Pancreas (tissue), 10 donors: ENCODE measurements around the gene CD24. TPM values are rescaled to one million over a fixed set of nuclear protein-coding genes. Genes with fewer than 3 reads are reported as not detected.
A peak's percentile ranks its signal among the peaks of the same experiment; 100 is the strongest.

ENCODE experiments used
- ATAC-seq, 4 donors: fragments of 200-7000 bp; cut with Tn5 transposase; one replicate each; pipeline versions ENCODE4 v1.8.0 to v1.9.1; 2020; ENCODE audit warnings: mild to moderate bottlenecking in 4 of 4, moderate library complexity in 4 of 4
- DNase-seq, 6 donors: peaks; one replicate each; pipeline ENCODE4 v3.0.0-alpha.2; 2020
- FAIRE-seq: peaks from 2 replicates; lab custom pipeline; 2012; peaks lifted over from hg19 to GRCh38; lab: Jason Lieb, UNC
- H3K27ac ChIP-seq, 4 donors: fragments of 200-600 bp; sonication (generic); 1 replicate in 3 of 4; 2 replicates in 1 of 4; pipeline versions ENCODE4 v1.5.0 to v1.8.0; 2020
- H3K27me3 ChIP-seq, 4 donors: fragments of 200-600 bp; one replicate each; pipeline ENCODE4 v1.8.0; 2021
- H3K36me3 ChIP-seq, 3 donors: fragments of 200-600 bp; sonication (generic) in 1 of 3; one replicate each; pipeline versions ENCODE4 v1.5.0 to v1.8.0; 2020 to 2021
- H3K4me1 ChIP-seq, 3 donors: fragments of 200-600 bp; one replicate each; pipeline ENCODE4 v1.8.0; 2021
- H3K4me3 ChIP-seq, 4 donors: fragments of 200-600 bp; sonication (generic) in 2 of 4; one replicate each; pipeline versions ENCODE4 v1.5.0 to v1.8.0; 2020 to 2021
- H3K9me3 ChIP-seq, 4 donors: fragments of 200-600 bp; one replicate each; pipeline ENCODE4 v1.8.0; 2021
- CTCF ChIP-seq, 4 donors: fragments of 200-600 bp; sonication (generic) in 3 of 4; IDR thresholded peaks; one replicate each; pipeline versions ENCODE4 v1.5.0 to v1.8.0; 2021; ENCODE audit warnings: antibody characterized with exemption in 4 of 4
- WGBS, 2 donors: extraction: QIAGEN DNeasy Blood & Tissue Kit; methylation state at CpG; one replicate each; pipeline ENCODE4 v1.1.7; 2013; 5-methylcytosine and 5-hydroxymethylcytosine counted together
- intact Hi-C, 3 donors: fragments of 100-400 bp; cut with DNase I; formaldehyde crosslinking; loops; one replicate each; pipeline versions ENCODE4 v1.11.1 to v1.14.2; 2022
- polyA plus RNA-seq, 2 donors: library from polyadenylated mRNA; stranded (reverse); fragments of 200-250 nt; gene quantifications; one replicate each; pipeline ENCODE4 v1.2.3, GENCODE V29; 2013
- total RNA-seq, 6 donors: library from RNA; stranded (reverse); fragmentation: NEBNext Ultra II Directional in 4 of 6; extraction: Animal tissue kit (Norgen Biotek cat#: 25700) in 4 of 6; gene quantifications; one replicate each; pipeline versions ENCODE4 v1.2.1 to v1.2.4, GENCODE V29; 2021 to 2023
- donor health status: healthy with polysubstance abuse.
- donor health status: DM: no; HTN: no; CAD: no; lungs with moderate emphysema.
- donor health status: DM: no; HTN: no; CAD: no.
- donor health status: control.
- donor health status: control.
- donor health status: Bipolar disorder and iron deficiency.
- donor health status: DM: yes; HTN: yes; CAD: no.
- donor health status: DM: no; HTN: no; CAD: no.
- donor health status: DM: no; HTN: no; CAD: no.
- donor health status: DM: yes; HTN: yes; CAD: no.

Gene CD24
- total and polyA plus RNA-seq, 8 donors, result 333 to 874 (median 659) TPM

- intact Hi-C loops, result loop anchor here in 1 of 3 donors (5.0 kb wide), 1 partner anchor 179 kb away; no protein-coding TSS in a partner anchor
- Histone ChIP-seq H3K4me3 (no peak overlapping the region), H3K27ac (peak overlapping the region in 1 of 4 donors; percentile 55), H3K27me3 (no peaks in the 10 kb centered on the region), H3K36me3 (peaks cover 0 to 11% (median 0%) of the 10 kb centered on the region in 3 donors), H3K4me1 (no peaks in the 10 kb centered on the region), H3K9me3 (no peaks in the 10 kb centered on the region)
- FAIRE-seq (no peak), DNase-seq (no peak), ATAC-seq (no peak)
- 86% methylated on average over 1 of the region's 1 CpG for whole genome bisulfite sequencing, 2 donors
- TF ChIP-seq CTCF (IDR thresholded peaks at IDR 0.05), result peak in 1 of 4 donors; percentile 11
Measured at GRCh38 chr6:106966229-106966628, 8.3 kb downstream of the CD24 start.

GRCh38 chr6:106964954-106965353, 9.6 kb downstream of the CD24 start:
- Histone ChIP-seq H3K36me3 (peaks cover 0 to under 1% (median 0%) of the 10 kb centered on the region in 3 donors), H3K4me3 (no peak overlapping the region), H3K4me1 (no peaks in the 10 kb centered on the region), H3K9me3 (no peaks in the 10 kb centered on the region), H3K27ac (no peak overlapping the region), H3K27me3 (no peaks in the 10 kb centered on the region)
- 26 to 32% methylated on average over 1 of the region's 1 CpG for WGBS, 2 donors
- TF ChIP-seq CTCF (IDR thresholded peaks at IDR 0.05), result no peak
- intact Hi-C loops, result loop anchor here in 1 of 3 donors (5.0 kb wide), 1 partner anchor 178 kb away; no protein-coding TSS in a partner anchor
- no peak for DNase-seq
- no peak for FAIRE-seq
- no peak for ATAC-seq

- ATAC-seq (no peak), FAIRE-seq (no peak), DNase-seq (no peak)
- WGBS, 2 donors, result 91 to 94% methylated on average over 1 of the region's 1 CpG
- Histone ChIP-seq H3K4me3 (no peak overlapping the region), H3K27ac (no peak overlapping the region), H3K9me3 (no peaks in the 10 kb centered on the region), H3K4me1 (no peaks in the 10 kb centered on the region), H3K27me3 (no peaks in the 10 kb centered on the region), H3K36me3 (no peaks in the 10 kb centered on the region)
- intact Hi-C loops, result no loop called here
- TF ChIP-seq CTCF (IDR thresholded peaks at IDR 0.05), result no peak
Measured at GRCh38 chr6:106964099-106964498, 10.4 kb downstream of the CD24 start.

- no peak overlapping the region for H3K27ac ChIP-seq
- intact Hi-C loops, result no loop called here
- H3K4me3 ChIP-seq, result no peak overlapping the region
- H3K9me3 ChIP-seq, result no peaks in the 10 kb centered on the region
- 90 to 93% methylated on average over 4 of the region's 4 CpGs for WGBS, 2 donors
- DNase-seq (no peak), ATAC-seq (no peak), FAIRE-seq (no peak)
- no peaks in the 10 kb centered on the region for H3K36me3 ChIP-seq
- H3K27me3 ChIP-seq, result no peaks in the 10 kb centered on the region
- H3K4me1 ChIP-seq, result no peaks in the 10 kb centered on the region
- no peak for TF ChIP-seq CTCF (IDR thresholded peaks at IDR 0.05)
Measured at GRCh38 chr6:106963544-106963943, 11.0 kb downstream of the CD24 start.

GRCh38 chr6:106961801-106962200, 12.7 kb downstream of the CD24 start:
- Histone ChIP-seq H3K27ac (no peak overlapping the region), H3K4me1 (no peaks in the 10 kb centered on the region), H3K27me3 (no peaks in the 10 kb centered on the region), H3K4me3 (no peak overlapping the region), H3K36me3 (no peaks in the 10 kb centered on the region), H3K9me3 (no peaks in the 10 kb centered on the region)
- 78% methylated on average over 2 of the region's 2 CpGs for WGBS, 2 donors
- DNase-seq (no peak), FAIRE-seq (no peak), ATAC-seq (no peak)
- intact Hi-C loops, result no loop called here
- no peak for TF ChIP-seq CTCF (IDR thresholded peaks at IDR 0.05)
